Stimulated activated naive CD8-positive, alpha-beta T cell treated with anti-CD3 and anti-CD28 coated beads, Interleukin-15, Interleukin-2, amounts not matched to agents 100 ng/mL and 50 ng/mL, for 24 hours (primary cell): ENCODE results near the gene CCM2.

Experiments
- H3K27ac Mint-ChIP-seq: one replicate; pipeline ENCODE4 v1.8.0; 2021; ENCODE audit warnings: mild to moderate bottlenecking, mixed read lengths
- H3K27me3 Mint-ChIP-seq: one replicate; pipeline ENCODE4 v1.8.0; 2021; ENCODE audit warnings: mixed read lengths
- H3K36me3 Mint-ChIP-seq: one replicate; pipeline ENCODE4 v1.8.0; 2021; ENCODE audit warnings: low read depth, mixed read lengths
- H3K4me1 Mint-ChIP-seq: one replicate; pipeline ENCODE4 v1.8.0; 2021; ENCODE audit warnings: low read depth, mixed read lengths
- H3K4me3 Mint-ChIP-seq: one replicate; pipeline ENCODE4 v1.8.0; 2021; ENCODE audit warnings: mild to moderate bottlenecking, mixed read lengths
- H3K9me3 Mint-ChIP-seq: one replicate; pipeline ENCODE4 v1.8.0; 2021; ENCODE audit warnings: mixed read lengths

Gene CCM2

GRCh38 chr7:45000093-45001032 lies at the start of gene CCM2:
CCM2 (plus strand) TSS chr7:45000201; CDS start chr7:45000334, 133 bp downstream.
- Mint-ChIP-seq H3K27ac (peak within 1 kb of the TSS; percentile 99), H3K4me1 (peaks cover 59% of the 10 kb centered on the region)

GRCh38 chr7:44953156-44953555 lies 46.8 kb upstream of the CCM2 start:
- no peak overlapping the region for H3K27ac Mint-ChIP-seq
- H3K27me3 Mint-ChIP-seq = peaks cover 6% of the 10 kb centered on the region
- H3K9me3 Mint-ChIP-seq = no peaks in the 10 kb centered on the region
- no peak overlapping the region for H3K4me3 Mint-ChIP-seq
- no peaks in the 10 kb centered on the region for H3K36me3 Mint-ChIP-seq
- peaks cover 6% of the 10 kb centered on the region for H3K4me1 Mint-ChIP-seq

More at GRCh38 chr7:45000093-45001032, at the start of gene CCM2:
- H3K27me3 Mint-ChIP-seq = no peaks in the 10 kb centered on the region
- peaks cover 23% of the 10 kb centered on the region for H3K36me3 Mint-ChIP-seq
- H3K9me3 Mint-ChIP-seq = no peaks in the 10 kb centered on the region
- peak within 1 kb of the TSS; percentile 93 for H3K4me3 Mint-ChIP-seq

- H3K27ac Mint-ChIP-seq = peak overlapping the region; percentile 55
- H3K27me3 Mint-ChIP-seq = no peaks in the 10 kb centered on the region
- H3K4me1 Mint-ChIP-seq = peaks cover 27% of the 10 kb centered on the region
- H3K4me3 Mint-ChIP-seq = no peak overlapping the region
- H3K9me3 Mint-ChIP-seq = no peaks in the 10 kb centered on the region
- H3K36me3 Mint-ChIP-seq = peaks cover 12% of the 10 kb centered on the region
Measured at GRCh38 chr7:44955733-44956132, 44.3 kb upstream of the CCM2 start.

GRCh38 chr7:44956157-44956766 lies 43.7 kb upstream of the CCM2 start:
- H3K4me3 Mint-ChIP-seq = no peak overlapping the region
- peak overlapping the region; percentile 55 for H3K27ac Mint-ChIP-seq
- H3K27me3 Mint-ChIP-seq = no peaks in the 10 kb centered on the region
- peaks cover 12% of the 10 kb centered on the region for H3K36me3 Mint-ChIP-seq
- no peaks in the 10 kb centered on the region for H3K9me3 Mint-ChIP-seq
- peaks cover 27% of the 10 kb centered on the region for H3K4me1 Mint-ChIP-seq

- Mint-ChIP-seq H3K4me3 (no peak overlapping the region), H3K4me1 (peaks cover 27% of the 10 kb centered on the region), H3K27me3 (no peaks in the 10 kb centered on the region), H3K27ac (peak overlapping the region; percentile 66), H3K9me3 (no peaks in the 10 kb centered on the region), H3K36me3 (peaks cover 20% of the 10 kb centered on the region)
Measured at GRCh38 chr7:44958645-44959344, 41.2 kb upstream of the CCM2 start.

GRCh38 chr7:44959433-44959951 lies 40.5 kb upstream of the CCM2 start:
- peak overlapping the region; percentile 56 for H3K27ac Mint-ChIP-seq
- no peaks in the 10 kb centered on the region for H3K9me3 Mint-ChIP-seq
- peaks cover 31% of the 10 kb centered on the region for H3K4me1 Mint-ChIP-seq
- H3K4me3 Mint-ChIP-seq = peak overlapping the region; percentile 10
- H3K27me3 Mint-ChIP-seq = no peaks in the 10 kb centered on the region
- H3K36me3 Mint-ChIP-seq = peaks cover 27% of the 10 kb centered on the region

GRCh38 chr7:44960011-44960580 lies 39.9 kb upstream of the CCM2 start:
- peak overlapping the region; percentile 56 for H3K27ac Mint-ChIP-seq
- peaks cover 30% of the 10 kb centered on the region for H3K36me3 Mint-ChIP-seq
- no peaks in the 10 kb centered on the region for H3K9me3 Mint-ChIP-seq
- H3K4me1 Mint-ChIP-seq = peaks cover 26% of the 10 kb centered on the region
- no peak overlapping the region for H3K4me3 Mint-ChIP-seq
- no peaks in the 10 kb centered on the region for H3K27me3 Mint-ChIP-seq

GRCh38 chr7:44961844-44962482 lies 38.0 kb upstream of the CCM2 start:
- Mint-ChIP-seq H3K4me1 (peaks cover 26% of the 10 kb centered on the region), H3K27me3 (no peaks in the 10 kb centered on the region), H3K9me3 (no peaks in the 10 kb centered on the region), H3K36me3 (peaks cover 47% of the 10 kb centered on the region), H3K27ac (no peak overlapping the region), H3K4me3 (no peak overlapping the region)

GRCh38 chr7:44962483-44963251 lies 37.3 kb upstream of the CCM2 start:
- no peaks in the 10 kb centered on the region for H3K9me3 Mint-ChIP-seq
- peaks cover 51% of the 10 kb centered on the region for H3K36me3 Mint-ChIP-seq
- H3K4me3 Mint-ChIP-seq = no peak overlapping the region
- H3K27ac Mint-ChIP-seq = no peak overlapping the region
- H3K27me3 Mint-ChIP-seq = no peaks in the 10 kb centered on the region
- peaks cover 26% of the 10 kb centered on the region for H3K4me1 Mint-ChIP-seq

- Mint-ChIP-seq H3K27ac (no peak overlapping the region), H3K36me3 (peaks cover 59% of the 10 kb centered on the region), H3K4me3 (no peak overlapping the region), H3K4me1 (peaks cover 28% of the 10 kb centered on the region), H3K27me3 (no peaks in the 10 kb centered on the region), H3K9me3 (no peaks in the 10 kb centered on the region)
Measured at GRCh38 chr7:44963364-44964290, 36.4 kb upstream of the CCM2 start.

GRCh38 chr7:44964384-44964830 lies 35.6 kb upstream of the CCM2 start:
- Mint-ChIP-seq H3K4me3 (no peak overlapping the region), H3K4me1 (peaks cover 20% of the 10 kb centered on the region), H3K27ac (no peak overlapping the region), H3K36me3 (peaks cover 65% of the 10 kb centered on the region), H3K9me3 (no peaks in the 10 kb centered on the region), H3K27me3 (no peaks in the 10 kb centered on the region)

- H3K9me3 Mint-ChIP-seq = no peaks in the 10 kb centered on the region
- H3K4me1 Mint-ChIP-seq = peaks cover 15% of the 10 kb centered on the region
- H3K4me3 Mint-ChIP-seq = no peak overlapping the region
- H3K36me3 Mint-ChIP-seq = peaks cover 61% of the 10 kb centered on the region
- H3K27me3 Mint-ChIP-seq = no peaks in the 10 kb centered on the region
- no peak overlapping the region for H3K27ac Mint-ChIP-seq
Measured at GRCh38 chr7:44964831-44965440, 35.1 kb upstream of the CCM2 start.
